Epithelial cell of prostate (primary cell): ENCODE measurements around the gene EYA4.

Experiments
- DNase-seq: peaks from one replicate; pipeline ENCODE4 v3.0.0-alpha.2; 2011; ENCODE audit warnings: low read depth, low spot score
- H3K27ac ChIP-seq: fragments of 450-650 bp; 2 replicates; pipeline ENCODE4 v1.5.1; 2017; ENCODE audit warnings: mild to moderate bottlenecking

Gene EYA4

DNA sequence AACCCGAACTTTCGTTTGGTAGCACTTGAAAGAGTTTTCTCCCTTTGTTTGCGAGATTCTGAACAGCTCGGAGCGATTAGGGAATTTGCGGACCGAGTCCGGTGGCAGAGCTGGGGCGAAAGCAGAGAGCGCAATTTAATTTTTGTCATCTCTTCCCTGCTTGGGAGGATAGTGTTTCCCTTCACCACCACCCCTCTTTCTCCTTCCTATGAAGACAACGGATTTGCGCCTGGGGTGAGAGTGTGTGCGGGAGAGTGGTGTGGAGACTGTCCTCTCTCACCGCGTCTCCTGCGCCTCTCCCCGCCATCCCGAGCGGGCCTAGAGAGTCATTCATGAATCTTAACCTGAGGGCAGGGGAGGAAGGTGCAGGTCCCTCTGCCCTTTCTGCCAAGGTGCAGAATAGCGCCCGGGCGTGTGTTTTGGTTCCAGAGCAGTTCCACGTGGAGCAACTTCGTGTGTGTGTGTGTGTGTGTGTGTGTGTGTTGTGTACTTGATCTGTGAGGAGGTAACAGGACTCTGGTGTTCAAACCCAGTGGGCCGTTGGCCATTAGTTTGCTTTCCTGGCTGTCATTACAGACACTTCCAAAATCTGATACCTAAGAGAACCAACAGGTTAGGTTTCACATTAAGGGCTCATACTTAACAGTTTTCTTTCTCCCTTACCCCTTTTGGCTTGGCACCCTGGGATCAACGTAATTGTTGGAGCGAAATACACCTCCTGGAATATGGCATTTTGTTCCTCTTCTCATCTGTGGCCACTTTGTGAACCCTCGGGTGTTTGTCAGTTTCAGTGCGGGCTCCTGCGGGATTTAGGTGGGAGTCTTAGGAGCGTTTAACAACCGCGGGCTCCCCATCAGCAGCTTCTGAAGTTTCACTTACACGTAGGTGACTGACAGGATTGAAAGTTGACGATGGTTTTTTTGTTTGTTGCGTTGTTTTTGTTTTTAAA is 1.8 kb downstream of the EYA4 start:
- DNase-seq = no peak
- H3K27ac ChIP-seq = no peak overlapping the region

DNA sequence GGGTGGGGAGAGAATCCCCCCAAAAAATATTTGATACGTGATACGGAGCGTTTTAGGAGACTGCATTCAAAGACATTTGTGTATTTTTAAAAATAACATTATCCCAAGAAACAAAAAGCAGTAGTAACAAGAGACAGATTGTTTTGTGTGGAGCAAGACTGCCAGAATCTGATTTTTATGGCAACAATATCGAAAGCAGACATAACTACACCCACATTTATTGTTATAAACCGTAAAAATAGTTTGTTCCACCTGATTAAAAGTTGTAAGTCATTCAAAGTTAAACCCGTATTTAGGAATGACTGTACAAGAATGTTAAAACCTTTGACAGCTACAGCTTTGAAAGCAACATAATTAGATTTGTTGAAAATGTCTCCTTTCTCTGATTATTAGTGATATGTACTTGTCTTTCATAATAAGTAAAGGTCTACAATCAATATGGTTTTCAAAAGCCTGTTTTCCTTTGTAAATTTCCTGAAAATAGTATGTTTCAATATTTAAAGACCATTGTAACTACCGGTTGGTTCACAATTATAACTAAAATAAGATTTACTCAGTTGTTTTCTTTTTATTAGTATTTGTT is 2.7 kb downstream of the EYA4 start:
- DNase-seq = no peak
- no peak overlapping the region for H3K27ac ChIP-seq

DNA sequence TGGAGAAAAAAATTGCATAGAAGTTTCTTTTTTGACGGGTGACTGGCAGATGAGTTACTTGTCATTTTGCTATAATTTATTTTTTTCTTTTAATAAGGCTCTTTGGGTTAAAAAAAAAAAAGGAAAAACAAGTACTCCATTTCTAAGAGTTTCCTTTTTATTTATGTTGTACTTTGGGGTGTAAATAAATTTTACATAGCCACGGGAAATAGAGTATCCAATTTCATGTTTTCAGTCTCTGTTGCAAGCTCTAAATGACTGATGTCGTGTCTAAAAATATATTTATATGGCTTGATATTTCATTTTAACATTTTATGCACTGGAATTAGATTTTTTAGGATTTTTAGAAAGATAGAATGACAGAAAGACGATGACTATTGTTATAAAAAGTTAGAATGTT is 3.4 kb downstream of the EYA4 start:
- no peak overlapping the region for H3K27ac ChIP-seq
- DNase-seq = no peak

DNA sequence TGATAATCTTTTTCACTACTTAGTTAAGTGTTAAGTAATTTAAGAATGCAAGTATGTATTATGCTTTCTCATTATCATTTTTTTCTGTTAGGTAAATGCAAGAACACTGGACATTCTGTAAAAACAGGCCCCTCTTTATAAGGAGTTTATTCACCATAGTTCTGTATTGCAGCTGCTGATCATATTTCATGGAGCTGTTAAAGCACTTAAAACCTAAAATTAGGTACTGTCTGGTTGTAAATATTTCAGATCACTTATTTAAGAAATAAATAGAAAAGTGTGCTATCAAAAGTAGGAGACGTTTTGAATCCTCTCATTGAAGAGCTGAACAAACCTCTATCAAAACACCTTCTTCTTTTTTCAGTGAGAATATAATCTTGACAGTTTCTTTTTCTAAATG is 3.9 kb downstream of the EYA4 start:
- no peak for DNase-seq

DNA sequence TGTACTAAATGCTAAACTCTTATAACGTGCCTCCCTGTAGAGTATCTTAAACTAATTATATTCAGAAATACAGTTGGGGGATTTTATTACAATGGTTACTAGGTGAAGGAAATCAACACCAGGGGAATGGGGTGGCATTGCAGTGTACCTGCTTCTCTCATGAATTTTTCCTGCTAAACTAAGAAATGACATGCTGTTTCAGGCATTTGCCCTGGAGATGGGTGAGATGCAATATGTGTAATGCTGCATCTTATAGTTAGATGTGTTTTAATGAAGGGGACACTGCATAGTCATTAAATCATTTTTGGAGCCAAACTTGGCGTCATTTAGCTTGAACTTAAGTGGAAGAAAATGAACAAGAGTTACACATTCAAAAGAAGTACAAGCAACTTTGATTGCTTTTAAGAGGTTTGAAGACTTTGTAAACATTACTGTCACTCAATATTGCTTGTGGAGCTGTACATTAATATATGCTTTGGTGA is 4.3 kb downstream of the EYA4 start:
- no peak for DNase-seq
- H3K27ac ChIP-seq = no peak overlapping the region

More for the DNA sequence above, 3.9 kb downstream of the EYA4 start:
- H3K27ac ChIP-seq = no peak overlapping the region

DNA sequence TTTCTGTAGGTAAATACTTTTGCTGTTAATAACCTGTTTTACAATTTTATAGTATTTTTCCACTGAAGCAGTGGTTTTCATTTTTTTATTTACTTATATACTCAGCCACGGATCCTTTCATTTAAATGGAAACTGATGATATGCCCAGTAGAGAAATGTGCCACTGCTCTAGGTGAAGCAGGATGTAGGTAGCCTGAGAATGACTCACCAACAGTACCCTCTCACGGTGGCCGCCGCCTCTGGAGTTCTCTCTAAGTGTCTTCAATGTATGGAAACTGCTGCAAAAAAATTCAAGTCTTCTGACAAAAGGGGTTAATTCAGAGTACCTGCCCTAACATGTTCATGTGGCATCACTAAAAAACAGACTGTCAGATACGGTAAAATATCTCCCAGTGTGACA is 6.4 kb downstream of the EYA4 start:
- DNase-seq = no peak
- H3K27ac ChIP-seq = no peak overlapping the region

DNA sequence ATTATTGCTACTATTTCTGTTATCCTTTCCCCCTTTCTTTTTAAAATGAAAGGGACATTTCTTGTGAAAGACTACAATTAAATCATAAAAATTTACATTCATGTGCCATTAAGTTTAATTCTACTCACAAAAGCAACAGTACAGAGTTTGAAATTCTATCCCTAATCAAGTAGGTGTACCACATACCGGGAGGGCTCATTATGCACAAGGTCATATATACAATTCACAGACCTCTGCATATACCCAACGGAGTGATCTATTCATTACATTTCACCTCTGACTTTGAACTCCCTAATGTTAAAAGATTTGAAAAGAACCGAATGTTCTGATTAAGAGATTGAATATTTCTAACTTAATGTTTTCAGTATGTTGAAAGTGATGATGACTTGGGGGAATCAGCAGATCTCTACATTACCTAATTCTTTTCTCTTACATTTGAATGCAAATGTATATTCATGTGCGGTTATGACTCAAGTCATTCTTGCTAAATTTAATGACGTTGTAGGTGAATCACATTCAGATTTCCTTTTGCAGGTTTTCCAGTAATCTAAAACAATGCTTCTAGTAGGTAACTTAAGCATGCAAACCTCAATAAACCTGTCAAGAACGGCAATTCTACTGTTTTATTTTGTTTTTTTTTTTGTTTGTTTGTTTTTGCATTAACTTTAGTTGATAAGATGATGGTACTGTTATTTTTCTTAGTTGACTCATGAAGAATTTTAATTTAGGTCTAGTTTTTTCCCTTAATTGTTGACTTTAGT is 7.3 kb downstream of the EYA4 start:
- peak; percentile 6 for DNase-seq
- no peak overlapping the region for H3K27ac ChIP-seq

DNA sequence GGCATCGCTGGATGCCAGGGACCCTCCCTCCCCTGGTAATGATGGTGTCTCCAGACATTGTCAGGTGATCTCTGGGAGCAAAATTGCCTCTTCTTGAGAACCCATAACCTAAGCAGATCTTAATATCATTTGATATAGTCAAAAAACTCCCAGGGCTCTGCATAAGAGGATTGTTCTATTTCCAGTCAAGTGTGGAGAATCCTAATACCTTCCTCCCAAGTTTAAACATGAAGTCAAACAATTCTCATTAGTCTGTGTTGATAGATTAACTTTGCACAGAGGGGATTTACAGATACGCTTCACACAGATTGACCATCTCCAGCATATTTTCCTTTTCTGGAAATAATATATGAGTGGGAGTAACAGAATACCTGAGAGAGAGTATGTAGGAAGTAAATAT is 10.5 kb downstream of the EYA4 start:
- H3K27ac ChIP-seq = no peak overlapping the region
- no peak for DNase-seq

DNA sequence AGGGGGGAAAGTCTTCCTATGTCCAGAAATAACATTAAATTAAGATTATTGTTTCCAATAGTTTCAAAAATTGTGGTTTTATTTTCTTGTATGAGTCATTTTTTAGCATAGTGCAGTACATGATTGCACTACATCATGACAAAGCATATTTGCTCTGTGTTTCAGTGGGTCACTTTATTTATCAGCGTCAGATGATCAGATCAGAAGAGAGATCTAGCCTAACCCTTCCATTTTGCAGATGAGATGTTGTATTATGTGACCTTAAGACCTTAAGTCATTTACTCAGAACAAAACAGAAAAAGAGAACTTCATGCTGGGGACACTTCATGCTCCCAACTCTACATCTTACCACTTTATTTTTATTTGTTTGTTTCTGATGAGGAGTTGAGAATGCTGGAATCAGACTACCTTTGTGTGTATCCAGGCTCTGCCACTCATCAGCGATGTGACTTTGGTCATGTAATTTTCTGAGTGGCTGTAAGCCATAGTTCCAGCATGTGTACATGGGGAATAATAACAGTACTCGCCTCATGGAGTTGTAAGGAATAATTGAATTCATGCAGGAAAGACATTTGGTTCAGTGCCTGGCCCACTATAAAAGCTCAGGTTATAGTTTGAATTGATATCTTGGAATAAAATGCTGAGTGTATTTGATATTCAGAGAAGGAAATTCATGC is 13.5 kb downstream of the EYA4 start:
- no peak overlapping the region for H3K27ac ChIP-seq
- DNase-seq = no peak

DNA sequence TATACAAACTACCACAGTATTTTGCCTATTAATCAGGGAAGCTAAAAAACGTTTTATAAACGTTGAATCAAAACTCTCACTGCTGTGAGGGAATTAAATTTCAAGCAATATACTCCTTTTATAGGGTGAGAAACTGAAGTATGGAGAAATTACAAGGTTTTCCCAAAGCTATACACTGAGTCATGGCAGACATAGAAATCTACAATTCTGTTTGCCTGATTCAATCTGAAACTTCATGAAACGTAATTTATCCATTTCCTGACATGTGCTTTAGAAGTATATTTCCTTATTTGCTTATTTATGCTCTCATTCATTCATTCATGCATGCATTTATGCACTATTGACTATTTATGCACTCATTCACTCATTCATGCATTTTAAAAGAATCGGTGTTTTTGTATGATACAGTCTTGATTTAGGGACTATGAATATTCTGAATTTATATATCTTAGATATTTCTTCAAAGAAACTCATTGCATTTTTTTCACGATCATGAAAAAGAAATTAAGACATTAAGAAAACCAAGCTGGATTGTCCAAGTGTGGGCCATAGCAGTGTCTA is 16.5 kb downstream of the EYA4 start:
- no peak overlapping the region for H3K27ac ChIP-seq
- DNase-seq = no peak

DNA sequence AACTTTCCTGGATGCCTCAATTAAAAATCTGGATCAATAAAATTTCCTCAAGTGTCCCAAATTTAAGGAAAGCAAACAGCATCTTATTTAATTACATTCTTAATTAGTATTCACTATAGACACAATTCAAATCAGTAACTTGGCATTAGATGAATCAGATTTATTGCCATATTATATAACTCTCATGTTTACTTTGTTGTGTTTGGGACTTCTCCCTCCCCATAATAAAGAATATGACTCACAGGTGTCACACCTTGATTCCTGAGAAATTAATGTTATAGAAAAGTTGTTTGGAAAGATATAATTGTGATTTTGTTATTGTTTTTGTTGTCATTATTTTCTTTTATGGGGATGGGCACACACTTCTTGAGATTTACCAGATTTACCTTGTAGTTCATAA is 18.4 kb downstream of the EYA4 start:
- no peak overlapping the region for H3K27ac ChIP-seq
- DNase-seq = no peak

DNA sequence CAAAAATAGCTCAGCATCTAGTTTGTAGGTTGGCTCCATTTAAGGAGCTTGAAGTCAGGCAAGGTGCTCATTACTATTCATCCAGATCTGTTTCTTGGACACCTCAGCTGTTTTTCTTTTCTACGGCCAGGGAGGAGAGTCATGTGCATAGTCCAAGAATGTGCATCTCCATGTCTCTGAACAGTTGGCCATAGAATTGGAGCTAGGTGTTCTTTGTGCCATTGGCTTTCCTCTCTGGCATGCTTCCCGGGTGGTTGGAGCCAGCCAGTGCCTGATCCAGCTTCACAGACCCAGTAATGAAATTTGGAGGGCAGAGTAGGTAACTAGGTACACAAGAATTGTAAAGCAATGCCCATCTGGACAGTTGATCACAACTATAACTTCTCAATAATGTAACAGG is 21.6 kb downstream of the EYA4 start:
- no peak for DNase-seq
- no peak overlapping the region for H3K27ac ChIP-seq

DNA sequence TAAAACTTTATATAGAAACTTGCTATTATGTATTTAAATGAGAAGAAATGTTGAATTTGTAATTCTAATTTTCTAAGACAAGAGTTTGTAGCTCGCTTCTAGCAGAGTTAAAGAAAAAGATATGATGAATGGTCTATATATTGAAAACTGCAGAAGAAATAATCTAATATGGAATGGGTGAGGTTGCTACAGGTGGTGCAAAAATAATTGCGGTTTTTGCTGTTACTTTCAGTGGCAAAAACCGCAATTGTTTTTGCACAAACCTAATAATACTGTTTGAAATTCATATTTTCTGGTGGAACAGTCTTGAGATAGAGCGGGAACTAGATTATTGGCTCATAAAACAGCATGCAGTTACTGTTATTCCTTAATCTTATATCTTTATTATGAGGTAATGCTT is 23.9 kb downstream of the EYA4 start:
- H3K27ac ChIP-seq = no peak overlapping the region
- no peak for DNase-seq

DNA sequence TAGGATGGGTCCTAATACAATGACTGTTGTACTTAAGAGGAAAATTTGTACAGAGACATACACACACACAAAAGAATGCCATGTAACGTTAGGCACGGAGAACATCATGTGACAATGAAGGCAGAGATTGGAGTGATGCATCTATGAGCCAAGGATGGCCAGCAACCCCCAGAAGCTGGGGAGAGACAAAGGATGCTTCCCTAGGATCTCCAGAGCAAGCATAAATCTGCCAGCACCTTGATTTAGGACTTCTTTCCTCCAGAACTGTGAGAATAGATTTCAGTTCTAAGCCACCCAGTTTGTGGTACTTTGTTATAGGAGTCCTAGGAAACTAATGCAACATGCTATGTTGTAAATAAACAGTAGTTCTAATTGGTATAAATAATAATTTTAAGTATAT is 25.0 kb downstream of the EYA4 start:
- no peak overlapping the region for H3K27ac ChIP-seq
- DNase-seq = no peak

DNA sequence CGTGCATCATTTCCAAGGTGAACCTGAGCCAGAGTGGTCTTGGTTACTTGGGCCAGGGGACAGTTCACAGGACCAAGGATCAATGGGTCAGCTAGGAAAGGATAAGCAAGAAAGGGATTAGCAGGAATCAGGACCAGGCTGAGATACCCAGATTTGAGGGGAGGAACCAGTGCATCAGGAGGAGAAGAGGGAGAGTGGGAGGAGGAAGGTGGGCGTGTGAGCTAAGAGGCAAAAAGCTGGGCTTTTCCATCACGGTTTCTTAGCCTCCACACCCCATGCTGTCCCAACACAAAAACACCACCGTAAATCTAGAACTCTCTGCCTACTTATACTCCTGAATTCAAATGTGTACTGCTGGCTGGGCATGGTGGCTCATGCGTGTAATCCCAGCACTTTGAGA is 27.5 kb downstream of the EYA4 start:
- no peak for DNase-seq
- no peak overlapping the region for H3K27ac ChIP-seq

DNA sequence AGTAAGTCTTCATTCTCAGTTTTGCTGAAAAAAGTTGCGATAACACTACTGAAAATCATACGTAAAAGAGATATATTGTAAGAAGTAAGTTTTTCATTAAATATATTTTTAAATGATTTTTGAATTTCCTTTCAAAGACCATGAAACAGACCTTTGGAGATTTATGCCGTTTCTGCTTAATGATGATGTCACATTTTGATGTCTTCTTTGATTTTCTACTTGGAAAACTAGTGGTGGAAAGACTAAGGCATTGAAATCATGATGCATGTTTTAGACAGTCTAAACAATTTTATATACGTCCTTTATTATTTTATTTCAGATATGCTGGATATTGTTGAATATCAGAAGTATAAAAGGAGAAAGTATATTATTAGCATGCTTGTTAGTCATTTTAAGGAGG is 33.7 kb downstream of the EYA4 start:
- DNase-seq = no peak
- H3K27ac ChIP-seq = no peak overlapping the region

DNA sequence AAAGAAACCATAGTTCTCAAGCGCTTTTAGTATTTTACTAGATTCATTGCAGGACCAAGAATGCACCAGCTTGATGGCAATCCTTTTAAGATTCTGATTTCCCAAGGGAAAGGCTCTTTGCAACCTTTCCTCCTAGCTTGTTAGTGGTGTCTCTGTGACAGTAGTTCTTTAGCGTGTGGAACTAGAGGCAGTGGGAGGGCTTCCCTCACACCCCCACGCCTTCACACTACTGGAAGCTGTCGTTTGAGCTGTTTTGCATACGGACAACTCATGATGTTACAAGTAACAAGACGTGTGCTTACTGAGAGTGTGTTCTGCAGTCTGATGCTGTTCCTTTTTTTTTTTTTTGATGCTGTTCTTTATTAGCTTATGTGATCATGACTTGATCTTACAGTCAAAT is 34.1 kb downstream of the EYA4 start:
- H3K27ac ChIP-seq = no peak overlapping the region
- DNase-seq = no peak

DNA sequence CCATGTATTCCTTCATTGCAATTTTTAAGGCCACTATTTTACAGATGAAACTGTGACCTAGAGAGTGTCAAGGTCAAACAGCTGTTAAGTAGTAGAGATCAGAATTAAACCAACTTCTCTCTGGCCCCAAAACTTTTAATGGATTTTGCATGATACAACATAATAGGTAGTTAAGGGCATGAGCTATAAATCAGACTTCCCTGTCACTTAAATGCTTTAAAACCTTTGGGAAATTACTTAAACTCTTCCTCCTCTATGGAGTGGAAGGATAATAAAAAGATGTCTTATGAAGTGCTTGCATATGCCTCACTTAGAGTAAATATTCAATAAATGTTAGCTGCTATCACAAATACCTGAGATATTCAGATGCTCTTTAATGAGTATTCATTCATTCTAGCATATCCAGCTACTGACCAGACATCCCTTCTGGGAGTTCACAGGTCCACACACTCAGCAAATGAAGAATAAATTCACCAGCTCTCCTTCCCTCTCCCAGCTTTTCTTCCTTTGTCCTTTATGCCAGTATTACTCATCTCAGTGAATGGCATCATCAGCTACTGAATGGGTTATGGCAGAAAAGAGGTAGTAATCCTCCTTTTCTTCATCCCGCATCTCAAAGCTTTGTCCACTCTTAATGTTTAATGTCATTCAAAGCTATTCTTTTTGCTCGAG is 36.2 kb downstream of the EYA4 start:
- no peak for DNase-seq
- no peak overlapping the region for H3K27ac ChIP-seq

DNA sequence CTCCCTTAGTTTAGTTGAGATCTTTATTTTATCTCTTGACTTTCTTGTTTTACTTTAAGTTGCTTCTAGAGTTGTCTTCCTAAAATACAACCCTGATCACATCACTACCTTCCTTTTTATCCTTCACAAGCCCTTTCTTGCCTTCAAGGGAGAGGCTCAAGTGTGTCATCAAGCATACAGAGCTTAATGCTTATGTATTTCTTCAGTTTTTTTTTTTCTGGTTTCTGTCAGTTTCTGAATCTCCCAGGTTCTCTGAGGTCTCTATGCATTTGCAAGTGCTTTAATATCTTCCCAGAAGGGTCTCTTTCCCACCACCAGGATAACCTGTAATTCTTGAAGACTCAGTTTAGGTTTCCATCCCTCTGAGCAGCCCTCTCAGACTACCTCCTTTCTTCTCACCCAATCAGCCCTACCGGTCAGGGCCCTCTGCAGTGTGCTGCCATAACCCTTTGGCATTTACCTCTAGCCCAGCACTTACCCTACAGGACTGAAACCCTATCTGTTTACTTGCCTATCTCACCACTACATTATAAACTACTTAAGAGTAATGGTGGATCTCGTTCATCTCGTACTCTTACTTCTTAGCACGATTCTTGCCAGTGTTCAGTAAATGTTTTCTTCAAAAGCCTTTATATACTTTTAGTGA is 36.9 kb downstream of the EYA4 start:
- H3K27ac ChIP-seq = no peak overlapping the region
- no peak for DNase-seq
